SU-DHL-6 (cell line): ENCODE measurements around the gene DTX1.

Source experiments
- H2AFZ ChIP-seq: fragments of 200-600 bp; sonication (generic); 2 replicates; pipeline ENCODE4 v1.6.1; 2014; ENCODE audit warnings: low read depth, mild to moderate bottlenecking, moderate library complexity, mixed read lengths, antibody characterized with exemption, low read length; ENCODE audit not compliant: severe bottlenecking
- H3F3A ChIP-seq: fragments of 200-600 bp; shearing (Covaris generic); 2 replicates; pipeline ENCODE4 v1.6.0; 2016; ENCODE audit warnings: antibody characterized with exemption, mild to moderate bottlenecking; ENCODE audit not compliant: insufficient read depth
- H3K27ac ChIP-seq: fragments of 200-600 bp; sonication (generic); 2 replicates; pipeline ENCODE4 v1.5.1; 2016; ENCODE audit warnings: low read depth, mild to moderate bottlenecking, low read length, moderate library complexity, mixed read lengths
- H3K27me3 ChIP-seq: fragments of 200-600 bp; sonication (generic), shearing (Covaris generic); 2 replicates; pipeline ENCODE4 v1.6.0; 2014; ENCODE audit warnings: mild to moderate bottlenecking, low read length
- H3K36me3 ChIP-seq: fragments of 200-600 bp; sonication (generic); 2 replicates; pipeline ENCODE4 v1.6.1; 2014; ENCODE audit warnings: mild to moderate bottlenecking, low read length, mixed read lengths
- H3K4me2 ChIP-seq: fragments of 300-600, 200-600 bp; shearing (Covaris generic), sonication (generic); 2 replicates; pipeline ENCODE4 v1.6.0; 2014; ENCODE audit warnings: low read length, low read depth, mild to moderate bottlenecking; ENCODE audit not compliant: poor library complexity, severe bottlenecking
- H3K4me3 ChIP-seq: fragments of 200-600 bp; sonication (generic); 2 replicates; pipeline ENCODE4 v1.5.1; 2014; ENCODE audit warnings: antibody characterized with exemption, low read length, mild to moderate bottlenecking, mixed read lengths; ENCODE audit not compliant: insufficient read depth, poor library complexity, severe bottlenecking
- H3K79me2 ChIP-seq: fragments of 200-600 bp; sonication (generic); 2 replicates; pipeline ENCODE4 v1.6.1; 2014; ENCODE audit warnings: mild to moderate bottlenecking, low read length, moderate library complexity; ENCODE audit not compliant: insufficient read depth
- H3K9ac ChIP-seq: fragments of 200-600 bp; sonication (generic); 2 replicates; pipeline ENCODE4 v1.7.0; 2014; ENCODE audit warnings: mild to moderate bottlenecking, low read length
- H3K9me2 ChIP-seq: fragments of 200-600 bp; sonication (generic); replicated peaks from 2 replicates; pipeline ENCODE4 v1.6.1; 2014; ENCODE audit warnings: low read length; ENCODE audit not compliant: insufficient read depth
- H3K9me3 ChIP-seq: fragments of 200-600 bp; sonication (generic); 2 replicates; pipeline ENCODE4 v1.6.1; 2014; ENCODE audit warnings: low read length, mixed read lengths; ENCODE audit not compliant: insufficient read depth
- H4K20me1 ChIP-seq: fragments of 200-600 bp; sonication (generic); 2 replicates; pipeline ENCODE4 v1.6.1; 2014; ENCODE audit warnings: low read depth, mild to moderate bottlenecking, antibody characterized with exemption, low read length, moderate library complexity, mixed read lengths
- EZH2phosphoT487 ChIP-seq: fragments of 200-600 bp; sonication (generic), shearing (Covaris generic); conservative IDR thresholded peaks from 2 replicates; pipeline ENCODE4 v1.6.1; 2018; ENCODE audit warnings: mild to moderate bottlenecking, antibody characterized with exemption, low read length, moderate library complexity, mixed read lengths
- TF ChIP-seq, protein P1 (sequence below): fragments of 200-600 bp; sonication (generic); IDR thresholded peaks from one replicate; pipeline ENCODE4 v1.5.1; 2017; ENCODE audit warnings: antibody characterized with exemption, mild to moderate bottlenecking, low read length, moderate library complexity; ENCODE audit not compliant: insufficient read depth, poor library complexity, severe bottlenecking

DTX1 gene

GRCh38 chr12:113069751-113070116 is 13.2 kb downstream of the DTX1 start:
- no peaks in the 10 kb centered on the region for H3K27me3 ChIP-seq
- no peaks in the 10 kb centered on the region for H3K9me2 ChIP-seq
- peak overlapping the region; percentile 99 for H3K4me2 ChIP-seq
- peak overlapping the region; percentile 99 for H3K27ac ChIP-seq
- H3K9me3 ChIP-seq: no peaks in the 10 kb centered on the region
- peak overlapping the region; percentile 98 for H3K9ac ChIP-seq
- no peak overlapping the region for H2AFZ ChIP-seq
- peaks cover 77% of the 10 kb centered on the region for H3K79me2 ChIP-seq
- TF ChIP-seq, protein P1, sequence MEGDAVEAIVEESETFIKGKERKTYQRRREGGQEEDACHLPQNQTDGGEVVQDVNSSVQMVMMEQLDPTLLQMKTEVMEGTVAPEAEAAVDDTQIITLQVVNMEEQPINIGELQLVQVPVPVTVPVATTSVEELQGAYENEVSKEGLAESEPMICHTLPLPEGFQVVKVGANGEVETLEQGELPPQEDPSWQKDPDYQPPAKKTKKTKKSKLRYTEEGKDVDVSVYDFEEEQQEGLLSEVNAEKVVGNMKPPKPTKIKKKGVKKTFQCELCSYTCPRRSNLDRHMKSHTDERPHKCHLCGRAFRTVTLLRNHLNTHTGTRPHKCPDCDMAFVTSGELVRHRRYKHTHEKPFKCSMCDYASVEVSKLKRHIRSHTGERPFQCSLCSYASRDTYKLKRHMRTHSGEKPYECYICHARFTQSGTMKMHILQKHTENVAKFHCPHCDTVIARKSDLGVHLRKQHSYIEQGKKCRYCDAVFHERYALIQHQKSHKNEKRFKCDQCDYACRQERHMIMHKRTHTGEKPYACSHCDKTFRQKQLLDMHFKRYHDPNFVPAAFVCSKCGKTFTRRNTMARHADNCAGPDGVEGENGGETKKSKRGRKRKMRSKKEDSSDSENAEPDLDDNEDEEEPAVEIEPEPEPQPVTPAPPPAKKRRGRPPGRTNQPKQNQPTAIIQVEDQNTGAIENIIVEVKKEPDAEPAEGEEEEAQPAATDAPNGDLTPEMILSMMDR: no peak
- TF ChIP-seq EZH2phosphoT487: no peak
- peaks cover 97% of the 10 kb centered on the region for H3F3A ChIP-seq
- no peaks in the 10 kb centered on the region for H4K20me1 ChIP-seq
- peak overlapping the region; percentile 31 for H3K4me3 ChIP-seq
- no peaks in the 10 kb centered on the region; the same call in none of the 2 replicates for H3K36me3 ChIP-seq

- H4K20me1 ChIP-seq: no peaks in the 10 kb centered on the region
- peak overlapping the region; percentile 99 for H3K4me2 ChIP-seq
- H3K4me3 ChIP-seq: no peak overlapping the region
- H3K27ac ChIP-seq: peak overlapping the region; percentile 99
- H2AFZ ChIP-seq: no peak overlapping the region
- TF ChIP-seq EZH2phosphoT487: no peak
- TF ChIP-seq, protein P1: no peak
- no peaks in the 10 kb centered on the region for H3K9me2 ChIP-seq
- no peaks in the 10 kb centered on the region; the same call in none of the 2 replicates for H3K36me3 ChIP-seq
- no peaks in the 10 kb centered on the region for H3K9me3 ChIP-seq
- peaks cover 71% of the 10 kb centered on the region for H3K79me2 ChIP-seq
- H3K9ac ChIP-seq: peak overlapping the region; percentile 98
- peaks cover 95% of the 10 kb centered on the region for H3F3A ChIP-seq
- no peaks in the 10 kb centered on the region for H3K27me3 ChIP-seq
Measured at GRCh38 chr12:113070117-113070906, 13.8 kb downstream of the DTX1 start.

GRCh38 chr12:113071135-113072112 is 14.9 kb downstream of the DTX1 start:
- peak overlapping the region; percentile 99 for H3K4me2 ChIP-seq
- H3K27ac ChIP-seq: peak overlapping the region; percentile 99
- peaks cover under 1% of the 10 kb centered on the region for H3K36me3 ChIP-seq
- H4K20me1 ChIP-seq: no peaks in the 10 kb centered on the region
- no peak overlapping the region for H3K4me3 ChIP-seq
- peaks cover 96% of the 10 kb centered on the region for H3F3A ChIP-seq
- H2AFZ ChIP-seq: no peak overlapping the region
- TF ChIP-seq, protein P1: no peak
- TF ChIP-seq EZH2phosphoT487: no peak
- no peaks in the 10 kb centered on the region for H3K27me3 ChIP-seq
- H3K9me2 ChIP-seq: no peaks in the 10 kb centered on the region
- peak overlapping the region; percentile 98 for H3K9ac ChIP-seq
- no peaks in the 10 kb centered on the region for H3K9me3 ChIP-seq
- peaks cover 67% of the 10 kb centered on the region for H3K79me2 ChIP-seq
